Fibroblast of gingiva (primary cell): ENCODE results near the gene ANO7.

ENCODE experiments used
- DNase-seq: peaks from one replicate; pipeline ENCODE4 v3.0.0-alpha.2; 2011; ENCODE audit warnings: low read depth

The ANO7 gene

GRCh38 chr2:241208058-241208457, 19.6 kb downstream of the ANO7 start:
- DNase-seq = no peak

GRCh38 chr2:241209271-241209670, 20.8 kb downstream of the ANO7 start:
- no peak for DNase-seq

- DNase-seq = no peak
These were observed 22.8 kb downstream of the ANO7 start for GRCh38 chr2:241211276-241211675.

GRCh38 chr2:241213041-241213440, 24.6 kb downstream of the ANO7 start:
- DNase-seq = no peak

- DNase-seq = no peak
These were observed 25.1 kb downstream of the ANO7 start for GRCh38 chr2:241213567-241213966.

- DNase-seq = no peak
These were observed 25.7 kb downstream of the ANO7 start for GRCh38 chr2:241214209-241214608.

GRCh38 chr2:241214766-241215165, 26.3 kb downstream of the ANO7 start:
- no peak for DNase-seq

GRCh38 chr2:241215421-241215820, 26.9 kb downstream of the ANO7 start:
- DNase-seq = no peak

- no peak for DNase-seq
These were observed 27.8 kb downstream of the ANO7 start for GRCh38 chr2:241216211-241216761.

- peak; percentile 65 for DNase-seq
These were observed 29.0 kb downstream of the ANO7 start for GRCh38 chr2:241217320-241218031.

- DNase-seq = no peak
These were observed 29.9 kb downstream of the ANO7 start for GRCh38 chr2:241218131-241219029.

- no peak for DNase-seq
These were observed 30.5 kb downstream of the ANO7 start for GRCh38 chr2:241219030-241219382.

- DNase-seq = no peak
These were observed 31.4 kb downstream of the ANO7 start for GRCh38 chr2:241219856-241220356.

- DNase-seq = no peak
These were observed 34.9 kb downstream of the ANO7 start for GRCh38 chr2:241223211-241224017.

- DNase-seq = peak; percentile 49
These were observed 35.8 kb downstream of the ANO7 start for GRCh38 chr2:241224018-241224850.

GRCh38 chr2:241224851-241225438, 36.5 kb downstream of the ANO7 start:
- DNase-seq = peak; percentile 35

- no peak for DNase-seq
These were observed 37.1 kb downstream of the ANO7 start for GRCh38 chr2:241225545-241225944.

- DNase-seq = no peak
These were observed 37.5 kb downstream of the ANO7 start for GRCh38 chr2:241225983-241226382.

GRCh38 chr2:241226723-241227572, 38.5 kb downstream of the ANO7 start:
- DNase-seq = no peak

GRCh38 chr2:241227594-241227993, 39.1 kb downstream of the ANO7 start:
- no peak for DNase-seq
